ENCODE data around the gene RANBP9. TPM values are rescaled to one million over a fixed set of nuclear protein-coding genes. Genes with fewer than 3 reads are reported as not detected.
A peak's percentile ranks its signal among the peaks of the same experiment; 100 is the strongest.

The RANBP9 gene
- total RNA-seq, 6 experiments from 2014 or later = 37.7 to 42.3 (median 40.8) TPM

- Mint-ChIP-seq H3K9me3 (no peaks in the 10 kb centered on the region), H3K4me1 (ENCODE audit: low read depth) (no peaks in the 10 kb centered on the region), H3K27ac (no peak overlapping the region), H3K27me3 (ENCODE audit: insufficient read depth) (no peaks in the 10 kb centered on the region; the same call in 1 of the 2 replicates), H3K36me3 (ENCODE audit: low read depth) (peaks cover 16% of the 10 kb centered on the region), H3K4me3 (no peak overlapping the region)
- no peak for DNase-seq
- TF ChIP-seq CTCF (IDR thresholded peaks at IDR 0.05) = no peak
Measured at GRCh38 chr6:13635948-13636658, 75.5 kb downstream of the RANBP9 start.

GRCh38 chr6:13633343-13633742 lies 78.3 kb downstream of the RANBP9 start:
- Mint-ChIP-seq H3K9me3 (no peaks in the 10 kb centered on the region), H3K27ac (no peak overlapping the region), H3K27me3 (ENCODE audit: insufficient read depth) (no peaks in the 10 kb centered on the region; the same call in 1 of the 2 replicates), H3K4me1 (ENCODE audit: low read depth) (peaks cover 4% of the 10 kb centered on the region; the same call in 1 of the 2 replicates), H3K36me3 (ENCODE audit: low read depth) (peaks cover 12% of the 10 kb centered on the region), H3K4me3 (no peak overlapping the region)
- TF ChIP-seq CTCF (IDR thresholded peaks at IDR 0.05) = no peak
- no peak for DNase-seq

GRCh38 chr6:13630499-13630898 lies 81.1 kb downstream of the RANBP9 start:
- H3K4me1 Mint-ChIP-seq (ENCODE audit: low read depth) = peaks cover 4% of the 10 kb centered on the region; the same call in 1 of the 2 replicates

GRCh38 chr6:13629459-13630116 lies 82.0 kb downstream of the RANBP9 start:
- Mint-ChIP-seq H3K27me3 (ENCODE audit: insufficient read depth) (no peaks in the 10 kb centered on the region), H3K4me3 (no peak overlapping the region), H3K36me3 (ENCODE audit: low read depth) (peaks cover 3% of the 10 kb centered on the region), H3K27ac (no peak overlapping the region), H3K4me1 (ENCODE audit: low read depth) (peaks cover 10% of the 10 kb centered on the region), H3K9me3 (no peaks in the 10 kb centered on the region)
- no peak for DNase-seq
- TF ChIP-seq CTCF (IDR thresholded peaks at IDR 0.05) = no peak

More at GRCh38 chr6:13630499-13630898, 81.1 kb downstream of the RANBP9 start:
- no peaks in the 10 kb centered on the region for H3K9me3 Mint-ChIP-seq
- H3K4me3 Mint-ChIP-seq = no peak overlapping the region
- peaks cover 5% of the 10 kb centered on the region for H3K36me3 Mint-ChIP-seq (ENCODE audit: low read depth)
- no peaks in the 10 kb centered on the region for H3K27me3 Mint-ChIP-seq (ENCODE audit: insufficient read depth)
- no peak overlapping the region for H3K27ac Mint-ChIP-seq
- no peak for DNase-seq
- no peak for TF ChIP-seq CTCF (IDR thresholded peaks at IDR 0.05)

GRCh38 chr6:13624871-13625288 lies 86.8 kb downstream of the RANBP9 start:
- Mint-ChIP-seq H3K4me3 (no peak overlapping the region), H3K9me3 (no peaks in the 10 kb centered on the region), H3K36me3 (ENCODE audit: low read depth) (peaks cover 21% of the 10 kb centered on the region), H3K27me3 (ENCODE audit: insufficient read depth) (no peaks in the 10 kb centered on the region; the same call in 1 of the 2 replicates), H3K4me1 (ENCODE audit: low read depth) (peaks cover 8% of the 10 kb centered on the region), H3K27ac (peak overlapping the region; percentile 32; the same call in 1 of the 2 replicates)
- DNase-seq = peak; percentile 28
- peak; percentile 79 for TF ChIP-seq CTCF (IDR thresholded peaks at IDR 0.05)
